Fibroblast of the aortic adventitia (primary cell): Measurements from ENCODE around the gene NR2F1. TPM values are rescaled to one million over a fixed set of nuclear protein-coding genes. Genes with fewer than 3 reads are reported as not detected.

Source experiments
- DNase-seq: peaks from one replicate; pipeline ENCODE4 v3.0.0-alpha.2; 2010; ENCODE audit warnings: low read depth
- H3K4me3 ChIP-seq: 2 replicates; pipeline ENCODE4 v1.5.1; 2011; ENCODE audit warnings: low read depth, mild to moderate bottlenecking, control low read depth, low read length, moderate library complexity
- total RNA-seq: library from RNA; depleted of rRNA; stranded (reverse); fragments of >200 nt; gene quantifications from 2 replicates; pipeline ENCODE4 v1.2.3, GENCODE V29; 2012; ENCODE audit warnings: low replicate concordance
- TF ChIP-seq, protein P1 (sequence below): IDR thresholded peaks from 2 replicates; pipeline ENCODE4 v1.5.1; 2011; ENCODE audit warnings: mild to moderate bottlenecking, low read length, control low read depth, inconsistent platforms; ENCODE audit not compliant: insufficient read depth

The NR2F1 gene
- total RNA-seq, 1 donor: 8.0 TPM

DNA sequence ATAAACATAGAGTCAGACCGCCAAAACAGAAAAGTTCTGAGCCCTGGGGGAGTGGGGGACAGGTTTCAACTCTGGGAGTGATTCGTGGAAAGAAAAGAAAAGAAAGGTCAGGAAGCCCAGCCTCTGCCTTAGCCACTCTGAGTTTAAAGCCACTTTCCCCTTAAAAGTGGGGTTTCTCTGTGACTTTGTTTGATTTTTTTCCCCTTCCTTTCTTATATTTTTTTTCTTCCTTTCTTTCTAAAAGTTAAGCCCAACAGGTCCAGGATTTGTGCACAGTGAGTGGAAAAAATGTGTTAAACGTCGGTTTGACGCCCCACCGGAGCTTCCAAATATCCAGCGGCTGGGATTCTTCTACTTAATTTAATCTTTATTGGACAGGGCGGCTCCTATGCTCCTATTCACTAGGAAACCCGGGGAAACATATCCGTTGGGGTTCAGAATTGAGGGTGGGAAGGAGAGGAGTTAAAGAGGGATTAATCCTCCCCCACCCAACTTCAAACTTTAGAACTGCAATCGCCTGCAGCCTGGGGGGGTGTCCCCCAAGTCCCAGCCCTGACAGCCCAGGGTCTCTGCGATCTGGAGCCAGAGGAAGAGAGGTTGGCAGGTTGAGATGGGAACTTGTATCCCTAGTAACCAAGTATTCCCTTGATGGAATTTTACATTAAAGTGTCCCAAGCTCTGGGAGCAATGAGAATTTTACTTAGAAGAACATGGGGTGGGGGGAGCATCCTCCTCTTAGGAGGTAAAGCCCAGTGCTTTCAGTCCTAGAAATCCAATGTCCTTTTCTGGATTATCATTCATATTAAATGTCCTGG is 8.3 kb upstream of the NR2F1 start:
- no peak overlapping the region for H3K4me3 ChIP-seq
- TF ChIP-seq, protein P1, sequence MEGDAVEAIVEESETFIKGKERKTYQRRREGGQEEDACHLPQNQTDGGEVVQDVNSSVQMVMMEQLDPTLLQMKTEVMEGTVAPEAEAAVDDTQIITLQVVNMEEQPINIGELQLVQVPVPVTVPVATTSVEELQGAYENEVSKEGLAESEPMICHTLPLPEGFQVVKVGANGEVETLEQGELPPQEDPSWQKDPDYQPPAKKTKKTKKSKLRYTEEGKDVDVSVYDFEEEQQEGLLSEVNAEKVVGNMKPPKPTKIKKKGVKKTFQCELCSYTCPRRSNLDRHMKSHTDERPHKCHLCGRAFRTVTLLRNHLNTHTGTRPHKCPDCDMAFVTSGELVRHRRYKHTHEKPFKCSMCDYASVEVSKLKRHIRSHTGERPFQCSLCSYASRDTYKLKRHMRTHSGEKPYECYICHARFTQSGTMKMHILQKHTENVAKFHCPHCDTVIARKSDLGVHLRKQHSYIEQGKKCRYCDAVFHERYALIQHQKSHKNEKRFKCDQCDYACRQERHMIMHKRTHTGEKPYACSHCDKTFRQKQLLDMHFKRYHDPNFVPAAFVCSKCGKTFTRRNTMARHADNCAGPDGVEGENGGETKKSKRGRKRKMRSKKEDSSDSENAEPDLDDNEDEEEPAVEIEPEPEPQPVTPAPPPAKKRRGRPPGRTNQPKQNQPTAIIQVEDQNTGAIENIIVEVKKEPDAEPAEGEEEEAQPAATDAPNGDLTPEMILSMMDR: no peak
- no peak for DNase-seq

DNA sequence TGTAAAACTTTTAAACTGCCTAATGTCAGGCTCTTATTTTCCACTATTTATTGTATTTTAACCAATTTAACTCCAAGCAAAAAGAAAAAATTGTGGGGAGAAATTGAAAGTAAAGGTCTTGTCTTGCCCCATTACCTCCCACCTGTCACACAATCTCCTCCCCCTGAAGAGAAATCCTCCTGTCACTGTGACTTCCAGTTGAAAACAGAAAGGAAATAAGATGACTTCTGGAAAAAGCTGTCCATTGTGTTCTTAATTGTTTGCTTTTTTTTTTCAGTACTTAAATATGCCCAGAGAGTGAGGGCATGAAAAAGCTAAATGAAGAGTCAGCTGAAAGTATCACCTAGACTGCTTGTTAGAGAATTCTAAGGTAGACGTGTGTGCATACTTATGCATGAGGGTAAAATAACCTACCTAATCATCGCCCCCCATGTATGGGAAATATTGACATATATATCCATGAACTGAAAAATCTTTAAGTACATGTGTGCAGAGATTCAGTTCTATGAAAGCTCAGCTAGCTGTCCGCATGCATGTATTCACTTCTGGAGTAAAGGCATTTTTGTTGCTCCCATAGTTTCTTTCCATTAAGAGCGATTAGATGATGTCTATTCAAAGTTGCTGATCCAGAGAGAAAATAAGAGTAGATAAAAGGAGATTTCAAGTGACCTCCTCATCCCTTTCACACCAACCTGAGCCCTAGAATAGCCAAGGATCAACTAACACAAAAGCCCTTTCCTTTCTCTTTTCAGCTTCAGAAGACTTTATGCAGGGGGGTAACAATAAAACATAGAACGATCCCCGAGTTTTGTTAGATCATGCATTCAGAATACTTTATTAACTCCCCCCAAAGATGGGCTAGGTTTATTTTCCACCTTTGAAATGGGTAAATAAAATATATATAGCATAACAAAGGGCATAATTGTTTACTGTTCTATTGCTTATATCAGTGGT is 7.3 kb upstream of the NR2F1 start:
- no peak for DNase-seq
- TF ChIP-seq, protein P1: no peak
- no peak overlapping the region for H3K4me3 ChIP-seq

DNA sequence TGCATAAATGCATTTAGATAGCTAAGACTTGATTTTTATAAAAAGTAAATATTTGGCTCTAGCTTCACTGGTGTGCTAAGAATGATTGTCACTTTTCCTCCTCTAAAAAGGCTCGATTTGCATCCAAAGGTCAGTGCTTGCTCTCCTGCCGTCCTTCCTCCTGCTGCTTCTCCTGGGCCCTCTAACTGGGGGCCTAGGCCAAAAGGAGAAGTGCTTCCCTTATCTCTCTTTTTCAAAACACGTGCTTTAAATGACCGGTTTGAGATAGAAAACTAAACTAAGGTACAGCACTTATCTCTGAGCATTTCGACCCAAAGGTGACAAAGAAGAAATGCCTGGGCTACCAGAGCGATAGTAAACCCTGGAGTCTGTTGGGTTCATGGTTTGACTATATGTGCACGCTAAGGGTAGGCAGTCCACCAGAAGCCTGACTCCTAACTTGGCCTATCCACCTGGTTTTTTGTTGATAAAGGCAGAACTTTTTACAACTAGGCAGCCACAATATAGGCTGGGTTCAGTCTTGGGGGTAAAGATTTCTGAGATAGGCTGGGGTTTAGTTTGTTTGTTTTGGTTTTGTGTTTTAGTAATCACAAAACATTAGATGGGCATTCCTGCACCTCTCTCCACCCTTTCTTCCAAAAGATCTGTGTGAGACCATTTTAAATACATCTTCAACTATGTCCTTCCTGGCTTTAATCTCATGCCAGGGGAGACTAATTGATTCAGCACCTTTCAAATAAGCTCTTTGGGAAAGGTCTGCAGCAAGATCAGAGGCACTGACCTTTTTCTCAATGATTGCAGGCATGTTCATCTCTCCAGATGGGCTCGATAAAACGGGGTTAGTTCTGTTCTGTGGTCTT is 5.8 kb upstream of the NR2F1 start:
- TF ChIP-seq, protein P1: no peak
- no peak for DNase-seq
- no peak overlapping the region for H3K4me3 ChIP-seq

DNA sequence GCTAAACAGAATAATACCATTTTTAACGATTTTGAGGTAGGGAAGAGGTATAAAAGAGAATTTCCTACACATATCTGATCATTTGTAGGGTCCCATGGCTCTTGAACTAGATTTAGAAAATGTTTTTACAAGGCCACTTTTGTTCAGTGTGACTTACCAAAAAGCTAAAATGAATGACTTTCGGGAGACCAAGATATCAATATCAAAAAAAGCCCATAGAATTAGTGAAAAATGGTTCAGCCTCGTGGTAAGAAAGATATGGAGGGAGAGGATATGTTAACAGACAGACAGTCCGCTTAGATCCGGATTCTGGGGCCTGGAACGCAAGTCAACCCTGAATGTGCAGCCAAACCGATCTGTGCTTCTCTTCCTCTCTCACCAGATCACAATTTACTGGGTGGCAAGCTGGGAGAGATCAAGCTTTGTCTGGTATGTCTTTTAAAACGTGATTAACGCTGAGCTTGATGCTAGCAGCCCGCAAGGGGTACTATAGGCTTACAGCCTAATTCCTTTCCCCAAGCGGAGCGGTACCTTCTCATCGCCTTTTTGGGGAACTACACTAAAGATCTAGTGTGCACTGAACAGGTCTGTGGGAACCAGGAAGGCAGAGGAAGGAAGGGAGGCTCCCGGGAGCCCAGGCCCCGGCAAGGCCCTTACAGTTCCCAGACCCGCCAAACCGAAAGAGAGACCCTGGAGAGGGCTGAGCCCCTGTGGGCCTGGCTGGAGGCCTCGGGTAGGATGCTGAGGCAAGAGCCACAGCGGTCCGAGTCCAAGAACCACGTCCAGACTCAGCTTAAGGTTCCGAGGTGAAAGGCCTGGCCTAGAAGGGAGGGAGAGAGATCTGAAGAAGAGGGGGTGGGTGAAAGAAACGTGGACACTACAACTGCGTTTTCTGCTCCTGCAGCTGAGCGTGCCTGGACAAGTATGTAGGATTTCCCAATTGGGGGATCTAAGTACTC is 4.9 kb upstream of the NR2F1 start:
- peak overlapping the region; percentile 89 for H3K4me3 ChIP-seq
- TF ChIP-seq, protein P1: no peak
- no peak for DNase-seq

DNA sequence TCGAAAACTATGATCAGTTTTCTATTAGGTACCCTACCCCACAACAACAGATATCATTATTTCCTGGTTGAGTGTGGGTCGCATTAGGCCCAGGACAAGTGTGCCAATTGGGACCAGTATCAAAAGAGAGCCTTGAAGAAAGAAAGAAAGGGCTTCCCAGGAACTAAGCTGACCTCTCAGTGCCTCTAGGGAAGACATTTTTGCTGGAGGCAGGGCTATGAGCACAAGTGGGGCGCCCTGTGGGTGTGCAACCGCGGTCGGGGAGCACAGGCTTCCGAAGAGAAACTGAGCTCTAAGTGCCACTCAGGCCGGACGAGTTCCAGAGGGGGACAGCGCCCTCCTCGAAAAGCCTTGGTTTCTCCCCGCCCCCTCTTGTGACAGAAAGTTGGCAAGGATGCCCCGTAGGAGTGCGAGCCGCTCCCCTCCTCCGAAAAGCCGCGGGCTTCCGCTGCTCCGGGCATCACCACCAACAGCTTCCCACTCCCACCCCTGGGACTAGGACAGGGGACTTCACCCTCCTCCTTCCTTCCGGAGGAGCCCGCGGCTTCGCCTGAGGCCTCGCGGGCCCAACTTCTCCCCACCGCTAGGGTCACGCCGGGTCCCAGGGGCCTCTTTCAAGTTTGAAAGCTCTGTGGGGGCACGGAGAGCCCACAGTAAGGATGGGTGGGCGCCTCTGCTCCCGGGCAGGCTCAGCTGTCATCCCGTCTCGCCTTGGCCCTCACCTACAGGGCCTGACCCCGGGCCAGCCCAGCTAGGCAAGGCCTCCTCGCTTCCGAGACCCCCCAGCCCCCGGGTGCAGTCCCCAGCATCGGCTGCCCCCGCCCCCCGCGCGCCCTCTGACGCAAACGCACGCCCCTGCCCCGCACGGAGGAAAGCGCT is 4.0 kb upstream of the NR2F1 start:
- no peak for DNase-seq
- peak overlapping the region; percentile 89 for H3K4me3 ChIP-seq
- TF ChIP-seq, protein P1: peak; percentile 1
